Epithelial cell of prostate (primary cell): Measurements from ENCODE around the gene BGLAP.

Source experiments
- DNase-seq: peaks from one replicate; pipeline ENCODE4 v3.0.0-alpha.2; 2011; ENCODE audit warnings: low read depth, low spot score
- H3K27ac ChIP-seq: fragments of 450-650 bp; 2 replicates; pipeline ENCODE4 v1.5.1; 2017; ENCODE audit warnings: mild to moderate bottlenecking

Gene BGLAP

GRCh38 chr1:156285437-156285836 is 43.5 kb downstream of the BGLAP start:
- peak overlapping the region; percentile 87 for H3K27ac ChIP-seq

GRCh38 chr1:156286061-156286460 is 44.1 kb downstream of the BGLAP start:
- H3K27ac ChIP-seq: no peak overlapping the region
- DNase-seq: no peak

More at GRCh38 chr1:156285437-156285836, 43.5 kb downstream of the BGLAP start:
- DNase-seq: no peak

- H3K27ac ChIP-seq: no peak overlapping the region
- no peak for DNase-seq
Measured at GRCh38 chr1:156289857-156290256, 47.9 kb downstream of the BGLAP start.

- H3K27ac ChIP-seq: peak overlapping the region; percentile 27
- DNase-seq: no peak
Measured at GRCh38 chr1:156291226-156292061, 49.5 kb downstream of the BGLAP start.
